ENCODE data around the gene MAN2A2. TPM values are rescaled to one million over a fixed set of nuclear protein-coding genes. Genes with fewer than 3 reads are reported as not detected.
A peak's percentile ranks its signal among the peaks of the same experiment; 100 is the strongest.
"Not testable (repeated sequence)": the region's sequence is repeated elsewhere in the genome, so short reads cannot be mapped to it uniquely, and the experiment has no call there.

The MAN2A2 gene
- total RNA-seq, 1 donor from 2014 or later = 8.4 TPM

- no peak for TF ChIP-seq CTCF (IDR thresholded peaks at IDR 0.05; ENCODE audit: insufficient read depth, low read length, severe bottlenecking)
- peaks cover 3% of the 10 kb centered on the region for H3K36me3 ChIP-seq (ENCODE audit: control insufficient read depth, insufficient read depth, low read length)
- no peak for FAIRE-seq
Measured at GRCh38 chr15:90871716-90872485, 31.2 kb upstream of the MAN2A2 start.

GRCh38 chr15:90872486-90873184 is 30.5 kb upstream of the MAN2A2 start:
- no peak for FAIRE-seq
- Histone ChIP-seq H3K27me3 (ENCODE audit: control insufficient read depth, insufficient read depth, low read length) (no peaks in the 10 kb centered on the region), H3K4me3 (ENCODE audit: low read depth, low read length) (peak overlapping the region; percentile 64), H3K36me3 (ENCODE audit: control insufficient read depth, insufficient read depth, low read length) (peaks cover 3% of the 10 kb centered on the region)
- TF ChIP-seq CTCF (IDR thresholded peaks at IDR 0.05; ENCODE audit: insufficient read depth, low read length, severe bottlenecking) = no peak
- peak; percentile 84 for DNase-seq (ENCODE audit: low read depth)

More at GRCh38 chr15:90871716-90872485, 31.2 kb upstream of the MAN2A2 start:
- DNase-seq (ENCODE audit: low read depth) = no peak
- peak overlapping the region; percentile 64 for H3K4me3 ChIP-seq (ENCODE audit: low read depth, low read length)
- H3K27me3 ChIP-seq (ENCODE audit: control insufficient read depth, insufficient read depth, low read length) = no peaks in the 10 kb centered on the region

- DNase-seq (ENCODE audit: low read depth) = no peak
- Histone ChIP-seq H3K27me3 (ENCODE audit: control insufficient read depth, insufficient read depth, low read length) (no peaks in the 10 kb centered on the region), H3K36me3 (ENCODE audit: control insufficient read depth, insufficient read depth, low read length) (peaks cover 8% of the 10 kb centered on the region), H3K4me3 (ENCODE audit: low read depth, low read length) (no peak overlapping the region)
- no peak for FAIRE-seq
- TF ChIP-seq CTCF (IDR thresholded peaks at IDR 0.05; ENCODE audit: insufficient read depth, low read length, severe bottlenecking) = no peak
Measured at GRCh38 chr15:90873488-90873997, 29.6 kb upstream of the MAN2A2 start.

GRCh38 chr15:90873998-90874605 is 29.0 kb upstream of the MAN2A2 start:
- H3K36me3 ChIP-seq (ENCODE audit: control insufficient read depth, insufficient read depth, low read length) = peaks cover 9% of the 10 kb centered on the region
- H3K4me3 ChIP-seq (ENCODE audit: low read depth, low read length) = no peak overlapping the region
- FAIRE-seq (no peak), DNase-seq (ENCODE audit: low read depth) (peak; percentile 22)
- TF ChIP-seq CTCF (IDR thresholded peaks at IDR 0.05; ENCODE audit: insufficient read depth, low read length, severe bottlenecking) = no peak
- H3K27me3 ChIP-seq (ENCODE audit: control insufficient read depth, insufficient read depth, low read length) = no peaks in the 10 kb centered on the region

GRCh38 chr15:90874986-90875385 is 28.1 kb upstream of the MAN2A2 start:
- H3K4me3 ChIP-seq (ENCODE audit: low read depth, low read length); H3K27me3 ChIP-seq (ENCODE audit: control insufficient read depth, insufficient read depth, low read length); DNase-seq (ENCODE audit: low read depth); FAIRE-seq: not testable (repeated sequence)
- peaks cover 16% of the 10 kb centered on the region for H3K36me3 ChIP-seq (ENCODE audit: control insufficient read depth, insufficient read depth, low read length)

- peaks cover 19% of the 10 kb centered on the region for H3K36me3 ChIP-seq (ENCODE audit: control insufficient read depth, insufficient read depth, low read length)
- H3K4me3 ChIP-seq (ENCODE audit: low read depth, low read length) = no peak overlapping the region
- no peaks in the 10 kb centered on the region for H3K27me3 ChIP-seq (ENCODE audit: control insufficient read depth, insufficient read depth, low read length)
- DNase-seq (ENCODE audit: low read depth) = no peak
- no peak for TF ChIP-seq CTCF (IDR thresholded peaks at IDR 0.05; ENCODE audit: insufficient read depth, low read length, severe bottlenecking)
- FAIRE-seq = no peak
Measured at GRCh38 chr15:90875549-90875981, 27.5 kb upstream of the MAN2A2 start.
